HFFc6 (cell line): ENCODE data around the gene NUDT21. TPM values are rescaled to one million over a fixed set of nuclear protein-coding genes. Genes with fewer than 3 reads are reported as not detected.

Experiments
- DNase-seq: peaks from one replicate; pipeline ENCODE4 v3.0.0-alpha.2; 2018
- H3K27ac Mint-ChIP-seq: 2 replicates; pipeline ENCODE4 v1.8.0; 2020; ENCODE audit warnings: mild to moderate bottlenecking, mixed read lengths
- H3K27me3 Mint-ChIP-seq: 2 replicates; pipeline ENCODE4 v1.8.0; 2021; ENCODE audit warnings: mild to moderate bottlenecking, moderate library complexity, mixed read lengths; ENCODE audit not compliant: insufficient read depth
- H3K36me3 Mint-ChIP-seq: 2 replicates; pipeline ENCODE4 v1.8.0; 2021; ENCODE audit warnings: low read depth, mixed read lengths
- H3K4me1 Mint-ChIP-seq: 2 replicates; pipeline ENCODE4 v1.8.0; 2020; ENCODE audit warnings: low read depth, mixed read lengths
- H3K4me3 Mint-ChIP-seq: 2 replicates; pipeline ENCODE4 v1.8.0; 2020; ENCODE audit warnings: mild to moderate bottlenecking, moderate library complexity, mixed read lengths
- H3K9me3 Mint-ChIP-seq: 2 replicates; pipeline ENCODE4 v1.8.0; 2020; ENCODE audit warnings: mild to moderate bottlenecking, mixed read lengths
- total RNA-seq, 6 experiments: library from RNA; stranded (reverse); fragmentation: NEBNext Ultra II Directional; extraction: Animal tissue kit (Norgen Biotek cat#: 25700); gene quantifications; 2 replicates in 1 of 6; 3 replicates in 5 of 6; pipeline ENCODE4 v1.2.3, GENCODE V29; 2021
- TF ChIP-seq, protein P1 (sequence below): fragments of 200-600 bp; sonication (generic); IDR thresholded peaks from 2 replicates; pipeline ENCODE4 v1.5.0; 2021; ENCODE audit warnings: antibody characterized with exemption, mild to moderate bottlenecking

Gene NUDT21
- total RNA-seq, 6 experiments from 2014 or later: 114 to 150 (median 138) TPM

DNA sequence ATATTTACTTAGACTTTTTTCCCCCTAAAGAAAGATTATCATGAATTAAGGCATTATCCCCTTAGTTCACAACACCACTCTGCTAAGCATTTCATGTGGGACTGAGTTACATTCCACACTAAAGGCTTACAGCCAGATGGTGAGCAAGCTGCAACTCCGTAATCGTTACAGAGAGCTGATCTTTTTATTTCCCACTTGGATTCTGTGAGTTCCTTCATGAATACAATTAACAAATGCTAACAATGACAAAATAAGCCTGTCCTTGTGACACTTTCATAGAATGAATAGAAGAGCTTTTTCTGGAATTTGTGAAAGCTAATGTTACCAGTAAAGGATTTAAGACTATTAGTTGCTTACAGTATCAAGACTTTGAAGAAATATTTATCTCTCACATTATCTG, 9.0 kb upstream of the NUDT21 start:
- Mint-ChIP-seq H3K27ac (no peak overlapping the region), H3K4me1 (no peaks in the 10 kb centered on the region), H3K36me3 (peaks cover 60% of the 10 kb centered on the region), H3K4me3 (no peak overlapping the region), H3K9me3 (no peaks in the 10 kb centered on the region), H3K27me3 (no peaks in the 10 kb centered on the region)
- DNase-seq: no peak
- TF ChIP-seq, protein P1, sequence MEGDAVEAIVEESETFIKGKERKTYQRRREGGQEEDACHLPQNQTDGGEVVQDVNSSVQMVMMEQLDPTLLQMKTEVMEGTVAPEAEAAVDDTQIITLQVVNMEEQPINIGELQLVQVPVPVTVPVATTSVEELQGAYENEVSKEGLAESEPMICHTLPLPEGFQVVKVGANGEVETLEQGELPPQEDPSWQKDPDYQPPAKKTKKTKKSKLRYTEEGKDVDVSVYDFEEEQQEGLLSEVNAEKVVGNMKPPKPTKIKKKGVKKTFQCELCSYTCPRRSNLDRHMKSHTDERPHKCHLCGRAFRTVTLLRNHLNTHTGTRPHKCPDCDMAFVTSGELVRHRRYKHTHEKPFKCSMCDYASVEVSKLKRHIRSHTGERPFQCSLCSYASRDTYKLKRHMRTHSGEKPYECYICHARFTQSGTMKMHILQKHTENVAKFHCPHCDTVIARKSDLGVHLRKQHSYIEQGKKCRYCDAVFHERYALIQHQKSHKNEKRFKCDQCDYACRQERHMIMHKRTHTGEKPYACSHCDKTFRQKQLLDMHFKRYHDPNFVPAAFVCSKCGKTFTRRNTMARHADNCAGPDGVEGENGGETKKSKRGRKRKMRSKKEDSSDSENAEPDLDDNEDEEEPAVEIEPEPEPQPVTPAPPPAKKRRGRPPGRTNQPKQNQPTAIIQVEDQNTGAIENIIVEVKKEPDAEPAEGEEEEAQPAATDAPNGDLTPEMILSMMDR: no peak

DNA sequence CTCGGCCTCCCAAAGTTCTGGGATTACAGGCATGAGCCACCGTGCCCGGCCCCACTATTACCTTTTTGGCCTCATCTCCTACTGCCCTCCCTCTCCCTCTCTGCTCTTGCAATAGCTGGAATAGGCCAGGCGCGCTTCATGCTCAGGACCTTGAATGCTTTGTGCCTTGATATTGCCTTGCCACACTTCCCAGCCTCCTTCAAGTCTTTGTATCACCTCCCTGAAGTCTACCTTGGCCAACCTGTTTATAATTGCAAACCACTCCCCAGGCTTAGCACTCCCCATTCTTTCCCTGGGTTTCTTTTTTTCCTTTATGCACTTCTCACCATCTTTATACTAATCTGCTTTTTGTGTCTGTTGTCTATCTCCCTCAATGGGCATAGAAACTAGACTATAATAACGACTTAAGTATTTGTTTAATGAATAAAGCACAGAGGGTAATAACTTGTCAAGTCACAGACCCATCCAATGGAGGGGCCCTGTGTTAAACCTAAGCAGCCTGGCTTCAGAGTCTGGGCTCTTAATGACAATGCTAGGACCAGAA, 6.9 kb upstream of the NUDT21 start:
- no peaks in the 10 kb centered on the region for H3K27me3 Mint-ChIP-seq
- H3K27ac Mint-ChIP-seq: no peak overlapping the region
- no peaks in the 10 kb centered on the region for H3K9me3 Mint-ChIP-seq
- no peak for DNase-seq
- no peak overlapping the region for H3K4me3 Mint-ChIP-seq
- H3K4me1 Mint-ChIP-seq: peaks cover 7% of the 10 kb centered on the region; the same call in 1 of the 2 replicates
- H3K36me3 Mint-ChIP-seq: peaks cover 65% of the 10 kb centered on the region
- TF ChIP-seq, protein P1: no peak

- TF ChIP-seq, protein P1: no peak
- Mint-ChIP-seq H3K9me3 (no peaks in the 10 kb centered on the region), H3K4me1 (peaks cover 50% of the 10 kb centered on the region), H3K27ac (peak overlapping the region; percentile 95), H3K27me3 (peaks cover 1% of the 10 kb centered on the region; the same call in 1 of the 2 replicates), H3K36me3 (peaks cover 54% of the 10 kb centered on the region), H3K4me3 (peak overlapping the region; percentile 98)
- peak; percentile 50 for DNase-seq
Measured at GRCh38 chr16:56451753-56452689, 889 bp upstream of the NUDT21 start.

GRCh38 chr16:56450275-56450985, 702 bp downstream of the NUDT21 start:
- peak; percentile 6 for DNase-seq

GRCh38 chr16:56448005-56448404, 3.1 kb downstream of the NUDT21 start:
- 0 out of 2 replicates have a peak overlapping the region, but pooled peaks have one; percentile 0 for H3K27ac Mint-ChIP-seq
- TF ChIP-seq, protein P1: no peak
- peaks cover 45% of the 10 kb centered on the region for H3K4me1 Mint-ChIP-seq
- peaks cover 25% of the 10 kb centered on the region for H3K36me3 Mint-ChIP-seq
- H3K4me3 Mint-ChIP-seq: peak overlapping the region; percentile 13
- H3K27me3 Mint-ChIP-seq: peaks cover 4% of the 10 kb centered on the region
- no peak for DNase-seq
- H3K9me3 Mint-ChIP-seq: no peaks in the 10 kb centered on the region

More at GRCh38 chr16:56450275-56450985, 702 bp downstream of the NUDT21 start:
- Mint-ChIP-seq H3K27me3 (peaks cover 1% of the 10 kb centered on the region; the same call in 1 of the 2 replicates), H3K27ac (peak overlapping the region; percentile 82), H3K9me3 (no peaks in the 10 kb centered on the region), H3K4me1 (peaks cover 51% of the 10 kb centered on the region), H3K4me3 (peak overlapping the region; percentile 98), H3K36me3 (peaks cover 43% of the 10 kb centered on the region)
- TF ChIP-seq, protein P1: no peak
